Upper lobe of left lung (tissue), 6 donors: ENCODE results near the gene TMPRSS13. TPM values are rescaled to one million over a fixed set of nuclear protein-coding genes. Genes with fewer than 3 reads are reported as not detected.

Experiments used
- ATAC-seq, 2 donors: fragments of 200-7000 bp; cut with Tn5 transposase; one replicate each; pipeline ENCODE4 v1.9.1; 2022; ENCODE audit warnings: mild to moderate bottlenecking in 2 of 2, moderate library complexity in 2 of 2; ENCODE audit not compliant: low FRiP score in 2 of 2
- DNase-seq, 2 donors: peaks; one replicate each; pipeline ENCODE4 v3.0.0-alpha.2; 2019 to 2020
- H3K27ac ChIP-seq, 4 donors: fragments of 200-600 bp; sonication (generic); one replicate each; pipeline ENCODE4 v1.5.1; 2016 to 2019
- H3K27me3 ChIP-seq, 4 donors: fragments of 200-600 bp; sonication (generic); one replicate each; pipeline ENCODE4 v1.5.1; 2017 to 2019
- H3K36me3 ChIP-seq, 4 donors: fragments of 200-600 bp; sonication (generic); one replicate each; pipeline ENCODE4 v1.5.1; 2016 to 2019
- H3K4me1 ChIP-seq, 4 donors: fragments of 200-600 bp; sonication (generic); one replicate each; pipeline ENCODE4 v1.5.1; 2018 to 2019
- H3K4me3 ChIP-seq, 4 donors: fragments of 200-600 bp; sonication (generic); one replicate each; pipeline ENCODE4 v1.5.1; 2017 to 2019; ENCODE audit warnings: mild to moderate bottlenecking in 2 of 4, moderate library complexity in 1 of 4
- H3K9me3 ChIP-seq, 4 donors: fragments of 200-600 bp; sonication (generic); one replicate each; pipeline ENCODE4 v1.5.1; 2018 to 2019
- EP300 ChIP-seq, 4 donors: sonication (generic); formaldehyde crosslinking; IDR thresholded peaks; one replicate each; pipeline ENCODE4 v1.5.1; 2017; ENCODE audit warnings: antibody characterized with exemption in 4 of 4, control low read depth in 2 of 4
- POLR2A ChIP-seq, 4 donors: fragments of 450-650 bp; IDR thresholded peaks; one replicate each; pipeline ENCODE4 v1.5.1; 2016 to 2017; ENCODE audit warnings: antibody characterized with exemption in 4 of 4, mild to moderate bottlenecking in 2 of 4
- POLR2AphosphoS5 ChIP-seq, 2 donors: sonication (generic); formaldehyde crosslinking; IDR thresholded peaks; one replicate each; pipeline ENCODE4 v1.5.1; 2017; ENCODE audit warnings: antibody characterized with exemption in 2 of 2
- WGBS, 2 donors: methylation state at CpG; one replicate each; pipeline ENCODE4 v1.1.5; 2017 to 2018; 5-methylcytosine and 5-hydroxymethylcytosine counted together
- total RNA-seq, 6 donors: library from RNA; depleted of rRNA in 4 of 6; stranded (reverse); fragments of >200 nt in 4 of 6; gene quantifications; one replicate each; pipeline versions ENCODE4 v1.1.0 to v1.2.1, GENCODE V29; 2016 to 2021
- TF ChIP-seq, protein P1 (sequence below), 6 experiments: fragments of 450-650 bp in 4 of 6; fragments of 200-600 bp in 2 of 6; sonication (generic) in 2 of 6; IDR thresholded peaks; one replicate each; pipeline ENCODE4 v1.5.1; 2016 to 2019; ENCODE audit warnings: antibody characterized with exemption in 6 of 6
- donor health status: DM: no; HTN: no; CAD: no; lungs with moderate emphysema.
- donor health status: DM: no; HTN: yes; CAD: no; lungs with severe emphysema.

The TMPRSS13 gene
- total RNA-seq, 6 donors from 2014 or later = 4.6 to 26.2 (median 6.1) TPM

DNA sequence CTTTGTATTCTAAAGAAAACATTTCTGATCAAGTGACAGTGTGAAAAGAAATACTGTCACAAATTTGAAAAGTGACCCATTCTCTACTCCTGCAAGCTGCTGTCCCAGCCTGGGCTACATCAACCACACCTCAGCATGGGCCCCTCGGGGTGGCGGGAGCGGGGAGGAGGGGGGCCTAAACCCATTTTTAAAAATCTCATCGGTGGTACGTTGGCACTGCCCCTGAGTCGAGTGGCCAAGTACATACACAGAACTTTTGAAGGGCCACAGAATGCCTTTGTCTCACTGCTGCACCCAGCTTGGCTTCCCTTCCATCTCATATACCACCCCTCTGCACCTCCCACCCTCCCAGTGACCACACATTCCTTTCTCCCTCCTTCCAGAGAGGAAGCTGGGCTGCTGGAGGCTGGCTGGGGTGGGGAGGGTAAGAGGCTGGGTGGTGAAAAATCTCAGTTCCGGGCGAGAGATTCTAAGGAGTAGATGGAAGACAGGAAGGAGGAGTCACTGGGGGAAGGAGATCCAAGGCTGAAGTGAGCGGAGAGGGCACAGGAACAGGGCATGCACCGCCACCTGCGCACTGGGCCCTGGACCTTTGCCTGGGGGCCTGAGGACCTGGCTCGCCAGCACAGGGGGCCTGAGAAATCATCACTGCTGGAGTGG is 73.9 kb downstream of the TMPRSS13 start:
- no peaks in the 10 kb centered on the region for H3K9me3 ChIP-seq
- H3K36me3 ChIP-seq = no peaks in the 10 kb centered on the region
- DNase-seq (no peak), ATAC-seq (no peak)
- H3K27me3 ChIP-seq = no peaks in the 10 kb centered on the region
- peak overlapping the region in 2 of 4 donors; percentile 30 to 50 for H3K27ac ChIP-seq
- H3K4me1 ChIP-seq = peaks cover 3 to 16% (median 11%) of the 10 kb centered on the region in 4 donors
- no peak overlapping the region for H3K4me3 ChIP-seq
- 52 to 62% methylated on average over 12 of the region's 12 CpGs for WGBS, 2 donors
- TF ChIP-seq EP300 (IDR thresholded peaks at IDR 0.05) (no peak), POLR2A (IDR thresholded peaks at IDR 0.05) (no peak), POLR2AphosphoS5 (IDR thresholded peaks at IDR 0.05) (no peak)
- TF ChIP-seq, protein P1, sequence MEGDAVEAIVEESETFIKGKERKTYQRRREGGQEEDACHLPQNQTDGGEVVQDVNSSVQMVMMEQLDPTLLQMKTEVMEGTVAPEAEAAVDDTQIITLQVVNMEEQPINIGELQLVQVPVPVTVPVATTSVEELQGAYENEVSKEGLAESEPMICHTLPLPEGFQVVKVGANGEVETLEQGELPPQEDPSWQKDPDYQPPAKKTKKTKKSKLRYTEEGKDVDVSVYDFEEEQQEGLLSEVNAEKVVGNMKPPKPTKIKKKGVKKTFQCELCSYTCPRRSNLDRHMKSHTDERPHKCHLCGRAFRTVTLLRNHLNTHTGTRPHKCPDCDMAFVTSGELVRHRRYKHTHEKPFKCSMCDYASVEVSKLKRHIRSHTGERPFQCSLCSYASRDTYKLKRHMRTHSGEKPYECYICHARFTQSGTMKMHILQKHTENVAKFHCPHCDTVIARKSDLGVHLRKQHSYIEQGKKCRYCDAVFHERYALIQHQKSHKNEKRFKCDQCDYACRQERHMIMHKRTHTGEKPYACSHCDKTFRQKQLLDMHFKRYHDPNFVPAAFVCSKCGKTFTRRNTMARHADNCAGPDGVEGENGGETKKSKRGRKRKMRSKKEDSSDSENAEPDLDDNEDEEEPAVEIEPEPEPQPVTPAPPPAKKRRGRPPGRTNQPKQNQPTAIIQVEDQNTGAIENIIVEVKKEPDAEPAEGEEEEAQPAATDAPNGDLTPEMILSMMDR (IDR thresholded peaks at IDR 0.05) = no peak

DNA sequence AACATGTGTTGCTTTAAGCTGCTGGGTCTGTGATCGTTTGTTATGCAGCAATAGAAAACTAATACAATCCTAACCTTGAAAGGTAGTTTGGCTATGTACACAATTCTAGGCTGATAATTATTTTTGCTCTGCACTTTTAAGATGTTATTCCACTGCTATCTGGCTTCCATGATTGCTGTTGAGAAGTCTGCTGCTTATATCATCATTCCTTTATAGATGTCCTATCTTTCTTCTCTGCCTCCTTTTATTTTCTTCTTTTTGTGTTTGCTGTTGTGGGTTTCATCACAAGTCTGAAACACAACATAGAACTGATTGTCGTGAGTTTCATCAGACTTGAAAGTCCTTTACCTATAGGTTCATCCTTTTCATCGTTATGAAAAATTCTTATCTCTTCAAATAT is 76.9 kb downstream of the TMPRSS13 start:
- 62 to 67% methylated on average over 3 of the region's 3 CpGs for WGBS, 2 donors
- TF ChIP-seq POLR2AphosphoS5 (IDR thresholded peaks at IDR 0.05) = no peak
- TF ChIP-seq, protein P1 (IDR thresholded peaks at IDR 0.05) = no peak
- no peak for TF ChIP-seq EP300 (IDR thresholded peaks at IDR 0.05)
- no peak for TF ChIP-seq POLR2A (IDR thresholded peaks at IDR 0.05)
- no peak for ATAC-seq
- Histone ChIP-seq H3K9me3 (no peaks in the 10 kb centered on the region), H3K27ac (no peak overlapping the region), H3K27me3 (no peaks in the 10 kb centered on the region), H3K4me1 (peaks cover 0 to 15% (median 7%) of the 10 kb centered on the region in 4 donors), H3K36me3 (no peaks in the 10 kb centered on the region), H3K4me3 (no peak overlapping the region)
- no peak for DNase-seq

DNA sequence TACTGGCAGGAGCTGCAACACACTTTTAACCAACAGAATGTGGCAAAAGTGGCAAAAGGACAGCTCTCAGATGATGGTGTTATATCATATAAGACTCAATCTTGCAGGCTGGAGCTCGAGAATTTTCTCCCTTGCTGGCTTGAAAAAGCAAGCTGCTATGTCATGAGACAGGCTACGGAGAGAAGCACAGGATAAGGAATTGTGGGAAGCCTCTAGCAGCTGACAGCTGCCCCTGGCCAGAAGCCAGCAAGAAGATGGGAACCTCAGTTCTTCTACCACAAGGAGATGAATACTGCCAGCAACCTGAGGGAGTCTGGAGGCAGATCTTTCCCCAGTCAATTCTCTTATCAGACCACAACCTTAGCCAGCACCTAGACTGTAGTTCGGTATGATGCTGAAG is 77.3 kb downstream of the TMPRSS13 start:
- peaks cover 0 to 15% (median 5%) of the 10 kb centered on the region in 4 donors for H3K4me1 ChIP-seq
- no peak for TF ChIP-seq POLR2A (IDR thresholded peaks at IDR 0.05)
- TF ChIP-seq POLR2AphosphoS5 (IDR thresholded peaks at IDR 0.05) = no peak
- TF ChIP-seq EP300 (IDR thresholded peaks at IDR 0.05) = no peak
- TF ChIP-seq, protein P1 (IDR thresholded peaks at IDR 0.05) = no peak
- no peak overlapping the region for H3K4me3 ChIP-seq
- ATAC-seq (no peak), DNase-seq (no peak)
- H3K27me3 ChIP-seq = no peaks in the 10 kb centered on the region
- 57 to 71% methylated on average over 3 of the region's 3 CpGs for WGBS, 2 donors
- no peaks in the 10 kb centered on the region for H3K9me3 ChIP-seq
- H3K27ac ChIP-seq = no peak overlapping the region
- no peaks in the 10 kb centered on the region for H3K36me3 ChIP-seq

DNA sequence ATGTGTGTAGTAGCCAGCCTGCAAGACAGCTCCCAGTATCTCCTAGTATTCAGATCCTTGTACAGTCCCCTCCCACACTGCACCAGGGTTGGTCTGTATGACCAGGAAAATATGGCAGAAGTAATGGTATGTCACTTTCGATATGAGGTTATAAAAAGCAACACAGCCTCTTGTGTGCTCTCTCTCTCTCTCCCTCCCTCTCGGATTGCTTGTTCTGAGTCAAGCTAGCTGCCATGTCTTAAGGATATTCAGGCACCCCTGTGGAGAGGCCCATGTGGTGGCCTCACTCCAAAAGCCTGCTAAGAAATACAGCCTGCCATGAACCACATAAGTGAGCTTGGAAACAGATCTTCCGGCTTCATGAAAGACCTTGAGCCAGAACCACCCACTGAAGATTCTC is 78.1 kb downstream of the TMPRSS13 start:
- ATAC-seq (no peak), DNase-seq (no peak)
- 61 to 65% methylated on average over 3 of the region's 3 CpGs for WGBS, 2 donors
- Histone ChIP-seq H3K36me3 (no peaks in the 10 kb centered on the region), H3K27ac (no peak overlapping the region), H3K27me3 (no peaks in the 10 kb centered on the region), H3K4me3 (no peak overlapping the region), H3K4me1 (peaks cover 0 to 15% (median 5%) of the 10 kb centered on the region in 4 donors), H3K9me3 (no peaks in the 10 kb centered on the region)
- TF ChIP-seq, protein P1 (IDR thresholded peaks at IDR 0.05) = no peak
- TF ChIP-seq POLR2A (IDR thresholded peaks at IDR 0.05) = no peak
- TF ChIP-seq POLR2AphosphoS5 (IDR thresholded peaks at IDR 0.05) = no peak
- no peak for TF ChIP-seq EP300 (IDR thresholded peaks at IDR 0.05)

Other genes with a start within 250 kb of the TMPRSS13 start
- 1 to 10 TPM in 3 of 6 donors, under 1 TPM in 3; 0.30 to 3.1 (median 1.3) TPM for gene DSCAML1, start 132.2 kb downstream of the TMPRSS13 start, total RNA-seq
- gene FXYD2, start 104.7 kb downstream of the TMPRSS13 start, total RNA-seq = 1 to 10 TPM in 4 of 6 donors, under 1 TPM in 2; 0.15 to 4.5 (median 2.4) TPM
- gene FXYD6, start 52.7 kb downstream of the TMPRSS13 start, total RNA-seq = 10 to 100 TPM; 16.2 to 61.4 (median 33.8) TPM
- gene IL10RA, start 57.0 kb upstream of the TMPRSS13 start, total RNA-seq = 100 to 1,000 TPM in 1 of 6 donors, 10 to 100 TPM in 5; 30.7 to 139 (median 46.1) TPM
- gene TMPRSS4, start 147.7 kb upstream of the TMPRSS13 start, total RNA-seq = 10 to 100 TPM in 1 of 6 donors, 1 to 10 TPM in 5; 1.6 to 14.3 (median 3.1) TPM
- not detected for gene SMIM35, start 157.6 kb upstream of the TMPRSS13 start, total RNA-seq
- gene SCN4B, start 223.4 kb upstream of the TMPRSS13 start, total RNA-seq = 1 to 10 TPM in 5 of 6 donors, under 1 TPM in 1; under 0.01 to 5.5 (median 3.3) TPM
- 1 to 10 TPM in 1 of 6 donors, under 1 TPM in 3, not detected in 2; 0.22 to 2.4 (median 0.32) TPM for gene SCN2B, start 247.2 kb upstream of the TMPRSS13 start, total RNA-seq